Stimulated activated CD4-positive, alpha-beta T cell treated with anti-CD3 and anti-CD28 coated beads, Interleukin-12 subunit alpha, Interleukin-12 subunit beta, amount 100 ng/mL, for 48 hours (primary cell): ENCODE measurements around the gene ADAM12.

Experiments
- DNase-seq, 3 donors: peaks; one replicate each; pipeline ENCODE4 v3.0.0-alpha.2; 2020; ENCODE audit warnings: low read depth in 2 of 3, low spot score in 1 of 3

The ADAM12 gene

DNA sequence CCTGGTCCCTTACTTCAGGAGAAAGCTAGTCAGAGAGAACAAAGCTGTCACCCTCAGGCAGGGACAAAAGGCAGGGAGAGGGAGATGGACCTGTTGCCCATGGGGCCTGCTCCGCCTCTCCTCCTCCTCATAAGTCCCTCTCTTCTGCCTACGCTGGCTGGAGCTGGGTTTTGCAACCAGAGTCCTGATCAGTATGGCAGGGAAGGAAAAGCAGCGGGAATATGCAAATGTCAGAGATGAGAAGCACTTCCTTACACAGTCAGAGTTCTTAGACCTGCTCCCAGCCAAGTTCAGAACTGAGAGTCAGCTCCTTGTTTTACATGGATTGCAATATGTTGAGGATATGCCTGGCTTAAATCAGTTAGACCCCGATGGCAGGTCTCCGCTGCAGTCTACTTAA lies 231.1 kb downstream of the ADAM12 start:
- DNase-seq = no peak

DNA sequence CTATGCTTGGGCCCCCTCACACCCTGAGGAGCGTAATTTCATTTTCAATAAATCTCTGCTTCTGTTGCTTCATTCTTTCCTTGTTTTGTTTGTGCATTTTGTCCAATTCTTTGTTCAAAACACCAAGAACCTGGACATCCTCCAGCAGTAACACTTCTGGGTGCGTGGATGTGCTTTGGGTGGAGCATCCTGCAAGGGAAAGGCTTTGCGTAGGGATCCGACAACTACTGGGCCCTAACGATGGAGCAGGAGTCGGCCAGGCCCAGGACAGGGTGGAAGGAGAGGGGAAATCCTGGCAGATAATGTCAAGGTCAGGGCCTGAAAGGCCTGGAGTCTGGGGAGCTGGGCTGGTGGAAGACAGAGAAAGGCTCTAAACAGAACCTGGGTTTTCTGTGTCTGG lies 231.8 kb downstream of the ADAM12 start:
- DNase-seq = no peak

DNA sequence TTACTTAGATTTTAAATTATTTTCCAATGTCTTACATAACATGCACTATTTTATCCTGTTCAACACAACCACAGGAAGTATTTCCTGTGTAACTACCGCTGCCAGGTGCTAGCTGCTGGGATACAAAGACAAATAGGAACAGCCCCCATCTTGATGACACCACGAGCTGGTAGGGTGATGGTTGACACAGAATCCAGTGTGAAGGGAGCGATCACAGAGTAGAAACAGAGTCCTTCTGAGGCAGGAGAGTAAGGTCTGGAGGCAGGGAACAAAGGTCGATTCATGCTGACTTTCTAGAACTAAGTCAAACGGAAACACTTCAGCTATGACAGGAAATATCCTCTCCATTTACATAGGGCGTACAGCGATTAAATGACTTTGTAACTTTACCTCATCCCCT lies 232.3 kb downstream of the ADAM12 start:
- no peak for DNase-seq

DNA sequence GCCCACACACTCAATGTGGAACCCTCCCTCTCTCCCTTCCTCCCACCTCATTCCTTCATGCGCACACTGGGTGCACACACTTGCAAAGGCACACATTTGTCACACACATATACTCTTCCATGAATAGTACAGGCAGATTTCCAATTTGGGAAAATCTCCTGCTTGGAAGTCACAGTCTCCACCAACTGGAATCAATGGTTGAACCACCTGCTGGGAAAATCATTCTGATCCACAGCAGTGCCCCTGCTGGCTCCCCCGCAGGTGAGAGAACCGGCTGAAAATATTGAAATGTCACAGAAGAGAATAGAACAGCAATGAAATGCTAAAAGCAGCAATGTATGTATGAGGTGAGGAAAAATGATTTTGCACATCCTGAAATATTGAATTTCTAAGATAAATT lies 232.7 kb downstream of the ADAM12 start:
- DNase-seq = no peak

DNA sequence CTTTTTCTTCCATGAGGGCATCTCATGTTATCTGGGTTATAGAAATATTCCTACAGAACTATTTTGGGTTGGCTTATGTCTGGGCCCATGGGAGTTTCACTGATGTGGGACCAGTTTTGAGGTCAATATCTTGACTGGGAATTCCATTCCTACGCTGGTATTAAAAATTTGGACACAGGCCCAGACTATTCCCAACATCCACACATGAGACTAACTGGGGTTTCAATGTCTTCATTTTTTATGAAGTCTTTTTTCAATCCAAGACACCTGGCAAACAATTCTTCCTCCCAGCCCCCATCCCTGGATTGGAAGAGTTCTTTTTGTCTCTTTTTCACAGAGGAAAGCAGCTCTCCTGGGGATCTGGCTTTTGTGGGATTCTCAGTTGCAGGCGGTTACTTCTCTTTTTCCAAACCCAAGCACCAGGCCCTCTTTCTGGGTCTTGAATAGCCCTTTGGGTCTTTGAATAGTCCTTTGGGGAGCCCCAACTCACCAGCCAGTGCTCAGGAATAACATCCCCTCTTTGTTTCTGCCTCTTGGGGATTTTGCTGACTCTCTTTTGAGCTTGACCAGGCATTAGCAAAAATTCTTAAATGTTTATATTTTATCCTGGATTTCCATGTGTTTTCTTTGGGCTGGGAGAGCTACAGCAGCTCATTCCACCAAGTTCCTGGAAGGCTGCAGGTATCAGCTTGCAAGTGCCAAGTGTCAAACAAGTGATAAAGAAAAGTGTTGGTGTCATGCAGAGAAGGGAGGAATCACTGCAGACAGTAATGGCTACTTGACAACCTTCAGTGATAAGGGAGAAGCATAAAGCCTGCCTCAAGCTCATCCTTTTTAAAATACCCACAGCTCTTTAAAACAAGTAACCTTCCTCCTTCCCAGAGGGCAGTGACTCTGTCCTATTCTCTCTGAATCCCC lies 234.3 kb downstream of the ADAM12 start:
- DNase-seq = no peak

DNA sequence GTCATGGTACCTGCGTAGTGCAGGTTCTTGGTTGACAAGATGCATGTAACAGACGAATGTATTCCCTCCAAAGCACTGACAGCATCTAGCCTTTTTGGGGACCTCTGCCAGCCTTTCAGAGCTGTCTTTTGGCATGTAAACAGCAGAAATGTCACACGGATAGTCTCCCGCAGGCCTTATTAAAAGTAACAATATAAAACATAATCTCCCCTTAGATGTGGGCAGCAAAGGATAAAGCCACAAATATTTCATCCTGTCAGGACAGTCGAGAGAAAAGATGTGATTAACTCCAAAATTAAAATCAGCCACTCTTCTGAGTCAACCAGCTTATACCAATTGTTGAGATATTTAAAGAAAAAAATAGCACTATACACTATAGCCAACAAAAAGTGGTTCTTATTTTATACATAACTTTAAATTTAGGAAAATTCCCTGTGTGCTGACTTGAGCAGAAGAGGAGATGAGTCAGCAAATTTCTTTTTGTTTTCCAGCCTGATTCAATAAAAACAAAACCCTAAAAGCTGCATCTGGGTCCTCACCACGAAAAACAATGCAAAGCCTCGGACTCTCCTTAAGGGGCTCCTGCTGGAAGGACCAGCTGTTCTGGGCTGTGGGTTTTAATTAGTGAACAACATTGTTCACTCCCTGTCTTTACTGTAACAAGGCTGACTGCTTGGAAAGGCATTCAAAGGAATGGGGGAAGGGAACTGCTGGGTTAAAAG lies 240.2 kb downstream of the ADAM12 start:
- no peak for DNase-seq

DNA sequence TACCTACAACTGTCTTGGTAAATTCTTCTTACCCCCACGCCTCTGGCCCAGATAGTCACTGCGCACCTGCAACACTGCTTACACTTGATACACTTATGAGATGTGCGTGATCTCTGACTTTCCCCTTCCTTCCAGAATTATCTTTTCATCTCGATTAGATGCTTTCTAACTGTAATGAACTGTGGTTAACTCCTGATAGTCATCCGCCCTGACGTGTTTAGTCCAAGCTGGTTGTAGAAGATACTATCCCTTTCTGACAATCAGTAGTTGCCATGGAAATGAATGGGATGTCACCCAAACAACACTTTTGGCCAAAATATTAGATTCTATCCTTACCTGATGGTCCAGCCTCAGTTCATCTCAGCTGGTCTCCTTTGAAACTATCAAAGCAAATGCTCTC lies 241.5 kb downstream of the ADAM12 start:
- no peak for DNase-seq

- no peak for DNase-seq
Measured at GRCh38 chr10:126143117-126143516, 245.2 kb downstream of the ADAM12 start.

- DNase-seq = no peak
Measured at GRCh38 chr10:126140746-126141273, 247.5 kb downstream of the ADAM12 start.

DNA sequence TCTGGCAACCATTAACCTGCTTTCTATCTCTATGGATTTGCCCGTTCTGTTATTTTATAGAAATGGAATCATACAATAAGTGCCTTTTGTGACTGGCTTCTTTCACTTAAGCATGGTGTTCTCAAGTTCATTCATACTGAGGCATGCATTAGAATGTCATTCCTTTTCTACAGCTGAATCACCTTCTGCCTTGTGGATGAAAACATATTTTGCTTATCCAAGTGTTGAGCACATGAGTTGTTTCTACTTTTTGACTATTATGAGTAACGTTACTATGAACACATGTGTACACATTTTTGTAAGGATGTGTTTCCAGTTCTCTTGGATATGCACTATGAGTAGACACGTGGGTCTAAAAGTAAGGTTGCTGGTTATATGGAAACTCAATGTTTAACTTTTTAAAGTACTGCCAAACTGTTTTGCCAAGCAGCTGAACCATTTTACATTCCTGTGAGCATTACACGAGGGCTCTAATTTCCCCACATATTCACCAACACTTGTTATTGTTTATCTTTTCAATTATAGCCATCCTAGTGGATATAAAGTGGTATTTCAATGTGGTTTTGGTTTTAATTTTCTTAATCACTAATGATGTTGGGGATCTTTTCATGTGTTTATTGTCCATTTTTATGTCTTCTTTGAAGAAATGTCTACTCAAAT lies 250.6 kb downstream of the ADAM12 start:
- DNase-seq = no peak

DNA sequence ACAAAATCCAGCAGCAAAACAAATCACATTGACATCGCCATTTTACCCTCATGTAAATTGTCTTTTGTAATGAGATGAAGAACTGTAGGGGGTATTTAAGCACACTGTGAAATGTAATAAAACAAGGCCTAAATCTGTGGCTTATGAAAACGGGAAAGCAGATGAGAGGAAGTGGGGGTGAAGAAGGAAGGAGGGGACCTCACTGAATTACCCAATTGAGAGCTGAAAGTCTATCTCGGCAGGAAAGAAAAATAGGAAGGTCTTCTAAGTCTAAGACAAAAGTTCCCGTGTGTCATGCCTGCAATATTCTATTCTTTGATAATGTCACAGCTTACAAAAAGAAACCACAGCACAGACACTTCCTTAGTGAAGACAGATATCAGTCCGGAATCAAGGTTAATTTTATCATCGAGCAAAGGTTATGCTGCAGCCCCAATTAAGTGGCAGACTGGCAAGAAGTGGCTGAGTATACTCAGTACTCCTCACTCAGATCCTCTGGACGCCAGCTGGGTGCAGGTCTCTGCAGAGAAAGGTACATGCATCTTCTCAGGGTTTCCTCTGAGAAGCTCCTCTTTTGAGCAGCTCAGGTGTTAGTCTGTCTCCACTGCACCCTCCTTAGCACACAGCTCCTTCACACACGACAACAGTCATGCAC lies 252.2 kb downstream of the ADAM12 start:
- no peak for DNase-seq

GRCh38 chr10:126135177-126135576 lies 253.1 kb downstream of the ADAM12 start:
- no peak for DNase-seq

DNA sequence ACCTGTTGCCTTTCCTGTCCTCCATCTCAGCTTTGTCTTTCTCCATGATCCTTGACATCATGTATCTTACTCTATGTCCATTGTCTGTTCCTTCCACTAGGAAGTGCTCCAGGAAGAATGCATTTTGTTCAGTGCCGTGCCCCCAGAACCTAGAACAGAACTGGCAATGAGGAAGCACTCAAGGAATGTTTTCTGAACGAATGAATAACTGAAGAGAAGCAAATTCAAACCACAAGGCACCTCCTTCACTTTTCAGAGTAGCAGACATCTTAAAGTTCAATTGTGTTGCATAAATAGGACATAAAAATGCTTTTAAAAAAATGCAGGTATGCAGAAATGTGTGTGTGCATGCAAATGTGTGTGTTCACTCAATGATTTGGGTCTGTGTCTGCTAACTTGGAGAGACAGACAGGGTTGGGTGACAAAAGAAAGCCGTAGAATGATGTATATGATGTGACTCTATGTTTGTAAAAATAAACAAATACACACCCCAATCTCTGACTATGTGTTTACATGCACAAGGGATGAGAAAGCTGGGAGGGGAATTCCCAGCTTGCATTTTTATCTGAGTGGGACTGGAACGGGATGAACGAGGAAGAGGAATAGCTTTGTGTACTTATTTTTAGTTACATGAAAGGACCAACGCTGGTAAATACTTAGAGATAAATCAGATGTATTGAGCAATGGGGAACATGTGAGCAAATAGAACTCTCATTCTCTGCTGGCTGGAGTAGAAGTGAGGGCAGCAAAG lies 254.2 kb downstream of the ADAM12 start:
- no peak for DNase-seq

GRCh38 chr10:126133082-126133620 lies 255.1 kb downstream of the ADAM12 start:
- DNase-seq = no peak

DNA sequence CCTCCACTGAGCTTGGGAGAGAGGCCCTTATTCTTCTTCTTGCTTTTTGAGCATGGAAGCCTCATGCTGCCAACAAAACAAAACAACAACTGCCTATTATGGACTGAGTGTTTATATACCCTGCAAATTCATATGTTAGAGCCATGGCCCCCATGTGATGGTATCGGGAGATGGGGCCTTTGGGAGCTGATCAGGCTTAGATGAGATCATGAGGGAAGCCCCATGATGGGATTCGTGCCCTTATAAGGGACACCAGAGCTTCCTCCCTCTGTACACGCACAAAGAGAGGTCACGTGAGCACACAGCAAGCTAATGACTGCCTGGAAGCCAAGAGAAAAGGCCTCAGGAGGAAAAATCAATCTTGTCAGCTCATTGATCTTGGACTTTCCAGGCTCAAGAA lies 256.9 kb downstream of the ADAM12 start:
- no peak for DNase-seq

DNA sequence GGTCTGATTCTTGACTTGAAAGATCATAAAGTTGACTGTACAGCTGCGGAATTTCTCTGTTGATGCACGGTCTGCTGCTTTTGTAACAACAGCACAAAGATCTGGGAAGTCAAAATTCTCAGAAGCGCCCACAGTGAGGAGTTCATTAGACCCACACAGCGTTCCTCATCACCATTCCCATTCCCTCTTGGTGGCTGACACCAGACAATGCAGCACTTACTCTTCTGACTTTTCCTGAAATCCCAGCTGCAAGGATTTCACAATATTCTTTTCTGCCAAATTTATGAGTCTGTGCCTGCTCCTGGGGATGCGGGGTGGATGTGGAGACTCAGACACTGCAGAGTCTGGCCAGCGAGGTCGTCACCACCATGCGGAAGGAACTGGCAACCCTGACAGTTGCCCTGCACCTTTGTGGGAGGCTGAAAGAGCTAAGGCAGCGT lies 258.0 kb downstream of the ADAM12 start:
- DNase-seq = no peak

GRCh38 chr10:126129026-126129425 lies 259.3 kb downstream of the ADAM12 start:
- DNase-seq = no peak

- no peak for DNase-seq
Measured at GRCh38 chr10:126128581-126128980, 259.7 kb downstream of the ADAM12 start.

DNA sequence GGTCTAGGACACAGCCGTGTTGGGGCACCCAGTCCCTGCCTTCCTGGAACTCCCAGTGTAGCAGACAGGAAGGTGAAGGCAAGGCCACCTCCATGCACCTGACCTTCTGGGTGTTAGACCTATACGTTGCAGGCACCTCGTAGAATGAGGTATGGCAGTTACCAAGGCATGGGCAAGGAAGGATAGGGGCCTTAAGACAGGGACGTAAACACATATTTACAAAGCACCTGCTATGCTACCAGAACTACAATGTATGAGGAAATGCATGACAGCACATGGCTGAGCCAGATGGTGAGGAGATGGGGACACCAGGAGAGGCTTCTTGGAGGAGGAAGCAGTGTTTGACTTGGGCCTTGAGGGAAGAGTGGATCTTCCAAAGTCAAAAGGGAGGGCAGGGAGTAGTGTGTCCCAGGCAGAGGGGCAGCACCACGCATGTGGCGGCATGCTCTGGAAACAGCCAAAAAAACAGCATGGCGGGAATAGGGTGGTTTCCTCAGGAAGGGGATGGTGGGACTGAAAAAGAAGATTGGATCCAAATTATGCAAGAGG lies 260.7 kb downstream of the ADAM12 start:
- DNase-seq = no peak

GRCh38 chr10:126126866-126127265 lies 261.4 kb downstream of the ADAM12 start:
- no peak for DNase-seq
